HepG2 (cell line): ENCODE results near the gene ACKR3. TPM values are rescaled to one million over a fixed set of nuclear protein-coding genes. Genes with fewer than 3 reads are reported as not detected.

Source experiments
- ATAC-seq: fragments of 200-7000 bp; cut with Tn5 transposase; 3 replicates; pipeline ENCODE4 v1.9.1; 2020; ENCODE audit warnings: mild to moderate bottlenecking, moderate library complexity
- BruUV-seq: library from RNA; stranded (reverse); fragments of 400-500 nt; replicated peaks from 2 replicates; lab custom pipeline; 2021; lab: Mats Ljungman, UMichigan
- CTCF ChIA-PET: fragments of 300-600 bp; formaldehyde crosslinking; extraction: SDS; loops from one replicate; lab custom pipeline; 2021; ENCODE audit warnings: low total read pairs, inconsistent platforms, low intra/inter-chr PET ratio; lab: Yijun Ruan, JAX
- POLR2A ChIA-PET: fragments of 350-600 bp; sonication (Branson Sonifier 250); formaldehyde crosslinking; loops from one replicate; lab custom pipeline; 2020; ENCODE audit warnings: antibody characterized with exemption, inconsistent platforms; lab: Yijun Ruan, JAX
- DNase-seq: peaks from one replicate; pipeline ENCODE4 v3.0.0-alpha.2; 2015; ENCODE audit warnings: low spot score
- FAIRE-seq: peaks from 3 replicates; lab custom pipeline; 2011; peaks lifted over from hg19 to GRCh38; lab: Jason Lieb, UNC
- H2AFZ ChIP-seq: one replicate; pipeline ENCODE4 v1.6.1; 2011; ENCODE audit warnings: low read length, inconsistent platforms
- H3K27ac ChIP-seq: fragments of 300-600 bp; 3 replicates; pipeline ENCODE4 v1.8.0; 2011; ENCODE audit warnings: mixed run types, mild to moderate bottlenecking, mixed read lengths, low read length, inconsistent platforms; ENCODE audit not compliant: insufficient read depth; ENCODE audit errors: extremely low read length
- H3K27me3 ChIP-seq, 2 experiments: fragments of 200-600 bp in 1 of 2; 2 replicates in 1 of 2; 3 replicates in 1 of 2; pipeline versions ENCODE4 v1.6.0 to v1.8.0; 2011; ENCODE audit warnings: low read length in 2 of 2, mild to moderate bottlenecking in 2 of 2, moderate library complexity in 2 of 2, inconsistent platforms in 1 of 2; ENCODE audit not compliant: insufficient read depth in 2 of 2, control insufficient read depth in 1 of 2
- H3K36me3 ChIP-seq, 2 experiments: fragments of 200-600 bp in 1 of 2; replicated peaks in 1 of 2; 2 replicates in 1 of 2; 3 replicates in 1 of 2; pipeline versions ENCODE4 v1.5.1 to v1.8.0; 2011; ENCODE audit warnings: low read length in 2 of 2, inconsistent platforms in 1 of 2; ENCODE audit not compliant: insufficient read depth in 2 of 2, control insufficient read depth in 1 of 2
- H3K4me1 ChIP-seq: 2 replicates; pipeline ENCODE4 v1.5.1; 2012; ENCODE audit warnings: low read length, inconsistent platforms; ENCODE audit not compliant: insufficient read depth
- H3K4me2 ChIP-seq: 2 replicates; pipeline ENCODE4 v1.6.0; 2011; ENCODE audit warnings: low read depth, low read length, inconsistent platforms
- H3K4me3 ChIP-seq, 3 experiments: fragments of 200-600 bp in 1 of 3; sonication (generic), shearing (Covaris generic) in 1 of 3; replicated peaks in 1 of 3; 2 replicates each; pipeline ENCODE4 v1.5.1; 2011 to 2016; ENCODE audit warnings: low read length in 3 of 3, inconsistent platforms in 2 of 3, low read depth in 2 of 3, mild to moderate bottlenecking in 2 of 3, control low read depth in 1 of 3, mixed read lengths in 1 of 3; ENCODE audit not compliant: insufficient read depth in 1 of 3
- H3K79me2 ChIP-seq: one replicate; pipeline ENCODE4 v1.6.1; 2011; ENCODE audit warnings: low read length, inconsistent platforms; ENCODE audit not compliant: insufficient read depth
- H3K9ac ChIP-seq: 2 replicates; pipeline ENCODE4 v1.6.0; 2011; ENCODE audit warnings: mild to moderate bottlenecking, low read depth, low read length, inconsistent platforms; ENCODE audit not compliant: insufficient read depth
- H3K9me3 ChIP-seq: 2 replicates; pipeline ENCODE4 v1.5.1; 2012; ENCODE audit warnings: mild to moderate bottlenecking, low read length
- H4K20me1 ChIP-seq: 2 replicates; pipeline ENCODE4 v1.6.0; 2011; ENCODE audit warnings: inconsistent platforms, mild to moderate bottlenecking, low read length, moderate library complexity; ENCODE audit not compliant: insufficient read depth
- NFYC ChIP-seq: IDR thresholded peaks from 2 replicates; pipeline ENCODE4 v1.6.1; 2016; ENCODE audit warnings: missing genetic modification reagents, missing compliant biosample characterization
- ZNF224 ChIP-seq: sonication (generic); formaldehyde crosslinking; IDR thresholded peaks from 2 replicates; pipeline ENCODE4 v1.5.0; 2020; ENCODE audit warnings: mild to moderate bottlenecking, missing genetic modification reagents
- ZNF550 ChIP-seq: sonication (generic); formaldehyde crosslinking; IDR thresholded peaks from 2 replicates; pipeline ENCODE4 v1.4.0; 2020; ENCODE audit warnings: mild to moderate bottlenecking, missing genetic modification reagents, borderline replicate concordance
- ZNF558 ChIP-seq: sonication (generic); formaldehyde crosslinking; IDR thresholded peaks from 2 replicates; pipeline ENCODE4 v1.9.0; 2022; ENCODE audit warnings: mild to moderate bottlenecking, missing genetic modification reagents, borderline replicate concordance
- ZNF724P ChIP-seq: sonication (generic); formaldehyde crosslinking; IDR thresholded peaks from 2 replicates; pipeline ENCODE4 v1.8.0; 2022; ENCODE audit warnings: missing genetic modification reagents, borderline replicate concordance
- WGBS: methylation state at CpG from one replicate; pipeline ENCODE4 v1.1.6; 2017; ENCODE audit warnings: low lambda C conversion rate; 5-methylcytosine and 5-hydroxymethylcytosine counted together
- in situ Hi-C: cut with HindIII; loops from 2 replicates; pipeline ENCODE4 v1.10.0; 2017; ENCODE audit warnings: low pct_unique_long_range_greater_than_20kb; ENCODE audit not compliant: extremely low pct_ligation_motif_present
- intact Hi-C: fragments of 100-400 bp; cut with micrococcal nuclease; formaldehyde crosslinking; loops from one replicate; pipeline ENCODE4 v1.10.0; 2022; ENCODE audit not compliant: unreplicated experiment
- polyA plus RNA-seq, 8 experiments: library from polyadenylated mRNA; depleted of rRNA in 3 of 8; stranded (reverse) in 7 of 8; unstranded in 1 of 8; fragments of >200 nt; fragmentation: Illumina TruSeq in 4 of 8; extraction: Trizol in 4 of 8; gene quantifications; 2 replicates each; pipeline versions ENCODE4 v1.2.1 to v1.2.3, GENCODE V29; 2011 to 2016; ENCODE audit warnings: low read depth in 4 of 8, missing spikeins in 1 of 8, mixed read lengths in 1 of 8; ENCODE audit not compliant: insufficient read depth in 1 of 8
- total RNA-seq, 5 experiments: library from RNA; depleted of rRNA; stranded (reverse); fragments of >200 nt; fragmentation: Illumina TruSeq; extraction: Trizol; gene quantifications; 2 replicates each; pipeline ENCODE4 v1.2.3, GENCODE V29; 2016; ENCODE audit warnings: low read depth in 1 of 5
- TF ChIP-seq, protein P1 (sequence below), 2 experiments: sonication (generic) in 1 of 2; formaldehyde crosslinking in 1 of 2; IDR thresholded peaks; 2 replicates each; pipeline versions ENCODE4 v1.4.0 to v1.6.1; 2018 to 2020; ENCODE audit warnings: missing genetic modification reagents in 2 of 2, borderline replicate concordance in 1 of 2, low read depth in 1 of 2, mild to moderate bottlenecking in 1 of 2, missing biosample characterization in 1 of 2
- TF ChIP-seq, protein P2 (sequence below): sonication (generic); IDR thresholded peaks from 2 replicates; pipeline ENCODE4 v1.6.1; 2016; ENCODE audit warnings: low read depth, borderline replicate concordance
- TF ChIP-seq, protein P3 (sequence below): sonication (generic); formaldehyde crosslinking; IDR thresholded peaks from 2 replicates; pipeline ENCODE4 v1.5.1; 2020; ENCODE audit warnings: missing genetic modification reagents, mild to moderate bottlenecking, borderline replicate concordance

Gene ACKR3
- total and polyA plus RNA-seq, 2 of the 13 experiments (the other 11 are each of a cell fraction or from before 2014, with no cell fraction given): not detected

DNA sequence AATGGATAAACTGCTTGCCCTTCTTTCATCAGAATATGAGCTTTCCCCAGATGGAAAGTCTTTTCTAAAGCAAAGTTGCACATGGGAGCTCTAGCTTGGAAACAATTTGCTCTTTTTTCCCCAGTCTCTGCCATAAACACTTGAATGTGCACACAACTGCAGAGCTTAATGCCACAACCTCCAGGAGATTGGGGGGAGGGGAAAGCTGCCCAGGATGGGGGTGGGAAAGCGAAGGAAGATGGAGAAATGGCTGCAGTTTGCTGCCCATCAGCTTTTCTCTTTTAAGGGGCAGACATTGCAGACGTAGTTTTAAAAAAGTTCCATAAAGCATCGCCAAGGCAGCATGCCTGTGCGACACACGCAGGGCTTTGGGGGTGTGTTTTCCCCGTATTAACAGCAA lies 1.5 kb downstream of the ACKR3 start:
- peaks cover 0 to 64% of the 10 kb centered on the region in 2 experiments; a peak in 4 of 5 replicates for H3K27me3 ChIP-seq
- no peaks in the 10 kb centered on the region for H3K79me2 ChIP-seq
- no peak overlapping the region for H3K4me2 ChIP-seq
- in situ Hi-C loops: no loop called here
- DNase-seq (no peak), FAIRE-seq (no peak), ATAC-seq (no peak)
- TF ChIP-seq, protein P1, sequence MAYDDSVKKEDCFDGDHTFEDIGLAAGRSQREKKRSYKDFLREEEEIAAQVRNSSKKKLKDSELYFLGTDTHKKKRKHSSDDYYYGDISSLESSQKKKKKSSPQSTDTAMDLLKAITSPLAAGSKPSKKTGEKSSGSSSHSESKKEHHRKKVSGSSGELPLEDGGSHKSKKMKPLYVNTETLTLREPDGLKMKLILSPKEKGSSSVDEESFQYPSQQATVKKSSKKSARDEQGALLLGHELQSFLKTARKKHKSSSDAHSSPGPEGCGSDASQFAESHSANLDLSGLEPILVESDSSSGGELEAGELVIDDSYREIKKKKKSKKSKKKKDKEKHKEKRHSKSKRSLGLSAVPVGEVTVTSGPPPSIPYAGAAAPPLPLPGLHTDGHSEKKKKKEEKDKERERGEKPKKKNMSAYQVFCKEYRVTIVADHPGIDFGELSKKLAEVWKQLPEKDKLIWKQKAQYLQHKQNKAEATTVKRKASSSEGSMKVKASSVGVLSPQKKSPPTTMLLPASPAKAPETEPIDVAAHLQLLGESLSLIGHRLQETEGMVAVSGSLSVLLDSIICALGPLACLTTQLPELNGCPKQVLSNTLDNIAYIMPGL (CRISPR knock-in tag; IDR thresholded peaks at IDR 0.05; ENCODE audit: borderline replicate concordance in 1 of 2, low read depth in 1 of 2): no peak
- no peak for TF ChIP-seq ZNF224 (CRISPR knock-in tag)
- TF ChIP-seq, protein P2, sequence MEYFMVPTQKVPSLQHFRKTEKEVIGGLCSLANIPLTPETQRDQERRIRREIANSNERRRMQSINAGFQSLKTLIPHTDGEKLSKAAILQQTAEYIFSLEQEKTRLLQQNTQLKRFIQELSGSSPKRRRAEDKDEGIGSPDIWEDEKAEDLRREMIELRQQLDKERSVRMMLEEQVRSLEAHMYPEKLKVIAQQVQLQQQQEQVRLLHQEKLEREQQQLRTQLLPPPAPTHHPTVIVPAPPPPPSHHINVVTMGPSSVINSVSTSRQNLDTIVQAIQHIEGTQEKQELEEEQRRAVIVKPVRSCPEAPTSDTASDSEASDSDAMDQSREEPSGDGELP: no peak
- H3K4me1 ChIP-seq: peaks cover 20% of the 10 kb centered on the region
- ChIA-PET CTCF (no interaction called here), POLR2A (no interaction called here)
- H4K20me1 ChIP-seq: no peaks in the 10 kb centered on the region
- intact Hi-C loops: no loop called here
- H3K4me3 ChIP-seq: no peak overlapping the region
- H3K36me3 ChIP-seq: no peaks in the 10 kb centered on the region
- no peaks in the 10 kb centered on the region for H3K9me3 ChIP-seq
- no peak overlapping the region for H3K27ac ChIP-seq
- H2AFZ ChIP-seq: no peak overlapping the region
- WGBS: 63% methylated on average over 6 of the region's 6 CpGs
- BruUV-seq: no TSS peak
- no peak overlapping the region for H3K9ac ChIP-seq

DNA sequence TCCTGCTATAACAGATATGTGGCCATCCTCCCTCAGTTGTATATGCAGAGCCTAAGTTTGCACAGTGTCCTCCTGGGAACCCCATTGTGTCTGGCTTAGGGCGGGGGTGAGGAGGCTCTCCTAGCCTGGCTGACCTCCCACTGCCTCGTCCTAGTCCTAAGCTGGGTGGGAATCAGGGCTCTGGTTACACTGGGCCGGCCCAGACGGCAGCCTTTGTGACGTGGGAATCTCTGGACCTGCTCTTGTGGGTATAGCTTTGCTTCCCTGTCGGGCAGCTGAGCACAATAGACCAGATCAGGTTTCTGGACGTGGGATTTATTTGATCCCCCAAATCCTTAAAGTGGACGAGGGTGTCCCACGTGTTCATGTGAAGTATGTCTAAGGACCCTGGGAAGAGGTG lies 2.9 kb downstream of the ACKR3 start:
- no peak overlapping the region for H3K9ac ChIP-seq
- in situ Hi-C loops (no loop called here), intact Hi-C loops (no loop called here)
- H4K20me1 ChIP-seq: no peaks in the 10 kb centered on the region
- H3K4me3 ChIP-seq: no peak overlapping the region
- H3K27ac ChIP-seq: no peak overlapping the region
- no TSS peak for BruUV-seq
- ATAC-seq (no peak), DNase-seq (no peak), FAIRE-seq (no peak)
- H3K36me3 ChIP-seq: no peaks in the 10 kb centered on the region
- peaks cover 20% of the 10 kb centered on the region for H3K4me1 ChIP-seq
- ChIA-PET POLR2A (no interaction called here), CTCF (no interaction called here)
- no peaks in the 10 kb centered on the region for H3K9me3 ChIP-seq
- WGBS: 4% methylated on average over 9 of the region's 9 CpGs
- H3K4me2 ChIP-seq: no peak overlapping the region
- H3K79me2 ChIP-seq: no peaks in the 10 kb centered on the region
- H2AFZ ChIP-seq: no peak overlapping the region
- H3K27me3 ChIP-seq: peaks cover 0 to 64% of the 10 kb centered on the region in 2 experiments
- TF ChIP-seq ZNF724P (CRISPR knock-in tag) (no peak), ZNF550 (CRISPR knock-in tag) (no peak), ZNF558 (CRISPR knock-in tag) (no peak), NFYC (no peak)
- TF ChIP-seq, protein P3, sequence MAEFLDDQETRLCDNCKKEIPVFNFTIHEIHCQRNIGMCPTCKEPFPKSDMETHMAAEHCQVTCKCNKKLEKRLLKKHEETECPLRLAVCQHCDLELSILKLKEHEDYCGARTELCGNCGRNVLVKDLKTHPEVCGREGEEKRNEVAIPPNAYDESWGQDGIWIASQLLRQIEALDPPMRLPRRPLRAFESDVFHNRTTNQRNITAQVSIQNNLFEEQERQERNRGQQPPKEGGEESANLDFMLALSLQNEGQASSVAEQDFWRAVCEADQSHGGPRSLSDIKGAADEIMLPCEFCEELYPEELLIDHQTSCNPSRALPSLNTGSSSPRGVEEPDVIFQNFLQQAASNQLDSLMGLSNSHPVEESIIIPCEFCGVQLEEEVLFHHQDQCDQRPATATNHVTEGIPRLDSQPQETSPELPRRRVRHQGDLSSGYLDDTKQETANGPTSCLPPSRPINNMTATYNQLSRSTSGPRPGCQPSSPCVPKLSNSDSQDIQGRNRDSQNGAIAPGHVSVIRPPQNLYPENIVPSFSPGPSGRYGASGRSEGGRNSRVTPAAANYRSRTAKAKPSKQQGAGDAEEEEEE (CRISPR knock-in tag): no peak
